Stimulated activated CD8-positive, alpha-beta memory T cell treated with anti-CD3 and anti-CD28 coated beads, Interleukin-7, amount 100 ng/mL, for 1 hour (primary cell): ENCODE measurements around the gene SAAL1.

Source experiments
- DNase-seq, 2 donors: peaks; one replicate each; pipeline ENCODE4 v3.0.0-alpha.2; 2020; ENCODE audit warnings: low read depth in 2 of 2

SAAL1 gene

GRCh38 chr11:18081551-18081950, 24.3 kb downstream of the SAAL1 start:
- DNase-seq, result no peak

- DNase-seq, result no peak
Measured at GRCh38 chr11:18080451-18080850, 25.4 kb downstream of the SAAL1 start.

- DNase-seq, result no peak
Measured at GRCh38 chr11:18078909-18079308, 27.0 kb downstream of the SAAL1 start.

GRCh38 chr11:18075444-18075843, 30.4 kb downstream of the SAAL1 start:
- DNase-seq, result no peak

GRCh38 chr11:18071098-18071705, 34.7 kb downstream of the SAAL1 start:
- DNase-seq, result no peak

- no peak for DNase-seq
Measured at GRCh38 chr11:18067372-18067771, 38.5 kb downstream of the SAAL1 start.

- no peak for DNase-seq
Measured at GRCh38 chr11:18066626-18067025, 39.3 kb downstream of the SAAL1 start.

GRCh38 chr11:18065572-18065971, 40.3 kb downstream of the SAAL1 start:
- DNase-seq, result no peak

GRCh38 chr11:18064450-18065054, 41.3 kb downstream of the SAAL1 start:
- DNase-seq, result no peak

GRCh38 chr11:18063862-18064434, 41.9 kb downstream of the SAAL1 start:
- no peak for DNase-seq

- no peak for DNase-seq
Measured at GRCh38 chr11:18063125-18063524, 42.8 kb downstream of the SAAL1 start.

- DNase-seq, result no peak
Measured at GRCh38 chr11:18061351-18061750, 44.5 kb downstream of the SAAL1 start.

GRCh38 chr11:18056561-18057181, 49.2 kb downstream of the SAAL1 start:
- no peak for DNase-seq

GRCh38 chr11:18054511-18055103, 51.3 kb downstream of the SAAL1 start:
- no peak for DNase-seq

GRCh38 chr11:18050848-18051247, 55.0 kb downstream of the SAAL1 start:
- DNase-seq, result no peak

GRCh38 chr11:18046116-18046777, 59.6 kb downstream of the SAAL1 start, which contains the start of gene TPH1:
TPH1 (minus strand) TSS chr11:18046269; CDS start chr11:18040762, 5,507 bp downstream.
- no peak for DNase-seq

- DNase-seq, result no peak
Measured at GRCh38 chr11:18036456-18036855, 69.4 kb downstream of the SAAL1 start.
